ENCODE measurements around the gene STKLD1. TPM values are rescaled to one million over a fixed set of nuclear protein-coding genes. Genes with fewer than 3 reads are reported as not detected.
A peak's percentile ranks its signal among the peaks of the same experiment; 100 is the strongest.
"Not testable (repeated sequence)": the region's sequence is repeated elsewhere in the genome, so short reads cannot be mapped to it uniquely, and the experiment has no call there.

STKLD1 gene
- total RNA-seq, 4 donors from 2014 or later, result 0.68 to 1.5 TPM; not detected in 2

DNA sequence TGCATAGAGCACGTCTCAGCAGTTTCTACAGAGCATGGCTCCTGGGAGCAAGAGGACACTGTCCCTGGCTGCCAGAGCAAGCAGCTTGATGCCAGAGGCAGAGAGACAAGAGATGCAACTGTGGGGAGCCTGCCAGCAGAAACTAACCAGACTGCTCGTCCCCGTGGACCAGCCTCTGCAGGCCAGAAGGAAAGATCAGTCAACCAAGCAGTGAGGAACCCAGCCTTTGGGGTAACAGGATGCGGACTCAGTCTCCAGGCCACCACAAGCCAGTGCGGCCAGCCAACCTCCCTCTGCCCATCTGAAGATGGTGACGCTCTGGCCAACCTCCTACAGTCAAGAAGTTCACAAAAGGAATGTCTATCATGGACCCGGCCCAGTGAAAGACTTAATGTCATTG lies 4.0 kb upstream of the STKLD1 start:
- Histone ChIP-seq H3K4me3 (no peak overlapping the region), H3K27me3 (no peaks in the 10 kb centered on the region), H3K4me1 (peaks cover 41 to 83% (median 72%) of the 10 kb centered on the region in 4 donors), H3K36me3 (no peaks in the 10 kb centered on the region), H3K9me3 (no peaks in the 10 kb centered on the region), H3K27ac (peak overlapping the region; percentile 14 to 69 (median 24))
- no peak for TF ChIP-seq POLR2A (IDR thresholded peaks at IDR 0.05)
- intact Hi-C loops (cut with DNase I; ENCODE audit: low total_unique reads) (no loop called here), in situ Hi-C loops (cut with MboI; ENCODE audit: low pct_ligation_motif_present in 1 of 4, low pct_unique_long_range_greater_than_20kb in 1 of 4, low sequenced_read_pairs in 3 of 4) (no loop called here)
- 59% methylated on average over 7 of the region's 7 CpGs; no CpG with 5 or more reads in 1 of the 2 donors for WGBS, 2 donors (ENCODE audit: low coverage in 1 of 2)
- DNase-seq, result no peak

DNA sequence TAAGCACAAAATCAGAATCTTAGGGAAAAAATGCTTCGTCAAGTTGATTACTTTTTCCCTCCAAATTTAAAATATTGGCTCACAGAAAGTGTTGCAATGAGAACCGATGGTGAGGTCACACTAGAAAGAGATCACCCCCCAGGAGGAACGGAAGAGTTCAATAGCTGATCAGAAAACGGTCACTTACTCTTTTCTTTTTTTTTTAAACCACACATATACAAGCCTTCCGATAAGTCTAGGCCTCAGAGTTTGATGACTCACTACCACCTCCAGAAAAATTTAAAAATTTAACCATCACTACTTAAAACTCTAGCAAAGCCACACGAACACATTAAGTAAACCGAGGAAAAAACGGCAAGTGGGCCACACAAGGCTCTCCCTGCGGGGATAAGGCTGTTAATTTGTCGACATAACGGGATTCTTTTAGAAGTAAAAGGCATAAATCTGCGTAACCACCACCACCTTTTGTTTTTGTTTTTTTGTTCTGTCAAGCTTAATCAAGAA lies 1.5 kb upstream of the STKLD1 start:
- no peak for DNase-seq
- peak overlapping the region; percentile 97 to 100 (median 98) for H3K27ac ChIP-seq
- in situ Hi-C loops (cut with MboI; ENCODE audit: low pct_ligation_motif_present in 1 of 4, low pct_unique_long_range_greater_than_20kb in 1 of 4, low sequenced_read_pairs in 3 of 4), result no loop called here
- WGBS, 2 donors (ENCODE audit: low coverage in 1 of 2), result 13 to 24% methylated on average over 6 to 12 of the region's 12 CpGs
- no peaks in the 10 kb centered on the region for H3K27me3 ChIP-seq
- no peaks in the 10 kb centered on the region for H3K36me3 ChIP-seq
- intact Hi-C loops (cut with DNase I; ENCODE audit: low total_unique reads), result no loop called here
- H3K4me3 ChIP-seq, result peak overlapping the region; percentile 66 to 100 (median 92)
- TF ChIP-seq CTCF (IDR thresholded peaks at IDR 0.05), result no peak
- H3K4me1 ChIP-seq, result peaks cover 25 to 58% (median 49%) of the 10 kb centered on the region in 4 donors
- H3K9me3 ChIP-seq, result no peaks in the 10 kb centered on the region

- H3K4me3 ChIP-seq, result peak overlapping the region; percentile 66 to 100 (median 92)
- in situ Hi-C loops (cut with MboI; ENCODE audit: low pct_ligation_motif_present in 1 of 4, low pct_unique_long_range_greater_than_20kb in 1 of 4, low sequenced_read_pairs in 3 of 4) (no loop called here), intact Hi-C loops (cut with DNase I; ENCODE audit: low total_unique reads) (no loop called here)
- H3K4me1 ChIP-seq, result peaks cover 25 to 52% (median 44%) of the 10 kb centered on the region in 4 donors
- no peaks in the 10 kb centered on the region for H3K36me3 ChIP-seq
- peak; percentile 57 for DNase-seq
- TF ChIP-seq POLR2A (IDR thresholded peaks at IDR 0.05) (peak; percentile 30), CTCF (IDR thresholded peaks at IDR 0.05) (no peak), POLR2AphosphoS5 (IDR thresholded peaks at IDR 0.05) (peak in 2 of 3 donors; percentile 21 to 24)
- H3K27ac ChIP-seq, result peak overlapping the region; percentile 97 to 100 (median 98)
- no peaks in the 10 kb centered on the region for H3K27me3 ChIP-seq
- H3K9me3 ChIP-seq, result no peaks in the 10 kb centered on the region
- WGBS, 2 donors (ENCODE audit: low coverage in 1 of 2), result 0% methylated on average over 21 of the region's 39 CpGs; no CpG with 5 or more reads in 1 of the 2 donors
Measured at GRCh38 chr9:133375116-133375723, 946 bp upstream of the STKLD1 start.

DNA sequence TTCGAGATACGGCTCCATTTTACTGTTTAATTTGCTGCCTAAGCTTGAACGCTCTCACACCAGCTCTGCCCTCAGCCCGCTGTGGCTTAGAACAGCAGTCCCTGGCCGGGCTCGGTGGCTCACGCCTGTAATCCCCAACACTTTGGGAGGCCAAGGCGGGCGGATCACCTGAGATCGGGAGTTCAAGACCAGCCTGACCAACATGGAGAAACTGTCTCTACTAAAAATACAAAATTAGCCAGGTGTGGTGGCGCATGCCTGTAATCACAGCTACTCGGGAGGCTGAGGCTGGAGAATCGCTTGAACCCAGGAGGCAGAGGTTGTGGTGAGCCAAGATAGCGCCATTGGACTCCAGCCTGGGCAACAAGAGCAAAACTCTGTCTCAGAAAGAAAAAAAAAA lies 1.1 kb downstream of the STKLD1 start:
- H3K36me3 ChIP-seq; H3K9me3 ChIP-seq; in situ Hi-C loops (cut with MboI; ENCODE audit: low pct_ligation_motif_present in 1 of 4, low pct_unique_long_range_greater_than_20kb in 1 of 4, low sequenced_read_pairs in 3 of 4); intact Hi-C loops (cut with DNase I; ENCODE audit: low total_unique reads); H3K4me3 ChIP-seq; DNase-seq; H3K27ac ChIP-seq; H3K27me3 ChIP-seq: not testable (repeated sequence)
- 88 to 93% methylated on average over 5 to 14 of the region's 14 CpGs for WGBS, 2 donors (ENCODE audit: low coverage in 1 of 2)
- H3K4me1 ChIP-seq, result peaks cover 15 to 32% (median 26%) of the 10 kb centered on the region in 4 donors

DNA sequence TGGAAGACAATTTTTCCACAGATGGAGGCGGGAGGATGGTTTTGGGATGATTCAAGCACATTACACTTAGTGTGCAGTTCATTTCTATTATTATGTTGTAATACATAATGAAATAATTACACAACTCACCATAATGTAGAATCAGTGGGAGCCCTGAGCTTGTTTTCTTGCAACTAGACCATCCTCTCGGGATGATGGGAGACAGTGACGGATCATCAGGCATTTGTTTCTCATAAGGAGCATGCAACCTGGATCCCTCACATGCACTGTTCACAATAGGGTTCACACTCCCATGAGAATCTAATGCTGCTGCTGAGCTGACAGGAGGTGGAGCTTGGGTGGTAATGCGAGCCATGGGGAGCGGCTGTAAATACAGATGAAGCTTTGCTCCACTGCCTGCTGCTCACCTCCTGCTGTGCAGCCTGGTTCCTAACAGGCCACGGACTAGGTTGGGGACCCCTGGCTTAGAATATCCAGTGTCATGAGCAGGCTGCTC lies 1.6 kb downstream of the STKLD1 start:
- in situ Hi-C loops (cut with MboI; ENCODE audit: low pct_ligation_motif_present in 1 of 4, low pct_unique_long_range_greater_than_20kb in 1 of 4, low sequenced_read_pairs in 3 of 4) (no loop called here), intact Hi-C loops (cut with DNase I; ENCODE audit: low total_unique reads) (no loop called here)
- TF ChIP-seq EP300 (IDR thresholded peaks at IDR 0.05; ENCODE audit: low read depth), result no peak
- TF ChIP-seq POLR2AphosphoS5 (IDR thresholded peaks at IDR 0.05), result no peak
- no peak for TF ChIP-seq POLR2A (IDR thresholded peaks at IDR 0.05)
- no peak for TF ChIP-seq CTCF (IDR thresholded peaks at IDR 0.05)
- no peak overlapping the region for H3K4me3 ChIP-seq
- H3K9me3 ChIP-seq, result no peaks in the 10 kb centered on the region
- no peaks in the 10 kb centered on the region for H3K36me3 ChIP-seq
- no peak overlapping the region for H3K27ac ChIP-seq
- H3K27me3 ChIP-seq, result no peaks in the 10 kb centered on the region
- DNase-seq, result no peak
- H3K4me1 ChIP-seq, result peaks cover 10 to 27% (median 21%) of the 10 kb centered on the region in 4 donors
- 78 to 88% methylated on average over 1 to 6 of the region's 6 CpGs for WGBS, 2 donors (ENCODE audit: low coverage in 1 of 2)
